ENCODE measurements around the gene TEX48.

The TEX48 gene

GRCh38 chr9:114678795-114679194 is 3.2 kb downstream of the TEX48 start:
- Histone ChIP-seq H3K27me3 (ENCODE audit: low read depth, low read length) (no peaks in the 10 kb centered on the region), H3K9me3 (ENCODE audit: control insufficient read depth in 1 of 2, low read length in 2 of 2) (no peaks in the 10 kb centered on the region), H3K36me3 (ENCODE audit: control insufficient read depth in 1 of 2, insufficient read depth in 2 of 2, low read length in 2 of 2) (no peaks in the 10 kb centered on the region), H3K4me3 (ENCODE audit: low read depth in 1 of 2, low read length in 2 of 2) (no peak overlapping the region), H3K27ac (ENCODE audit: low read length) (no peak overlapping the region), H3K4me1 (ENCODE audit: control insufficient read depth in 1 of 2, insufficient read depth in 2 of 2, low read length in 2 of 2) (peaks cover 0 to 3% of the 10 kb centered on the region in 2 donors)

DNA sequence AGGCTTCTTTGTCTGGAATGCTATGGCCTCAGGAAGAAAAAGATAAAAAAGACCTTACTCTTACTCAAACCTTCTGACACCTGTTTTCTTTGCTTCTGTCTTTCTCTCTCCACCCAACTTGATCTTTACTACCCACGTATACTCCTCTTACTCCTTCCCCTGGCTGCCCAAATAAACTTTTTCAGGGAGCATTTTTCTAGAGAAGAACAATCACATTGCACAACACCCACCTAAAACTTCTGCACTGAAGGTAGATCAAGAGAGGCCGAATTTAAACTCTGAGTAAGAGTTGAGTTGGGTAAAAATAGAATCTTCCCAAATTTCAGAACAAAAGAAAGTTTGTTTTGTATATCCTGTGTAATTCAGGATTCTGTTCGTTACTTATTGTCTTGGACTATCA is 3.9 kb downstream of the TEX48 start:
- H3K36me3 ChIP-seq (ENCODE audit: control insufficient read depth in 1 of 2, insufficient read depth in 2 of 2, low read length in 2 of 2): no peaks in the 10 kb centered on the region
- no peak overlapping the region for H3K27ac ChIP-seq (ENCODE audit: low read length)
- no peaks in the 10 kb centered on the region for H3K9me3 ChIP-seq (ENCODE audit: control insufficient read depth in 1 of 2, low read length in 2 of 2)
- peaks cover 0 to 3% of the 10 kb centered on the region in 2 donors for H3K4me1 ChIP-seq (ENCODE audit: control insufficient read depth in 1 of 2, insufficient read depth in 2 of 2, low read length in 2 of 2)
- H3K4me3 ChIP-seq (ENCODE audit: low read depth in 1 of 2, low read length in 2 of 2): no peak overlapping the region
- H3K27me3 ChIP-seq (ENCODE audit: low read depth, low read length): no peaks in the 10 kb centered on the region

GRCh38 chr9:114677418-114677817 is 4.6 kb downstream of the TEX48 start:
- Histone ChIP-seq H3K27ac (ENCODE audit: low read length) (no peak overlapping the region), H3K27me3 (ENCODE audit: low read depth, low read length) (no peaks in the 10 kb centered on the region), H3K4me1 (ENCODE audit: control insufficient read depth in 1 of 2, insufficient read depth in 2 of 2, low read length in 2 of 2) (peaks cover 0 to 3% of the 10 kb centered on the region in 2 donors)

DNA sequence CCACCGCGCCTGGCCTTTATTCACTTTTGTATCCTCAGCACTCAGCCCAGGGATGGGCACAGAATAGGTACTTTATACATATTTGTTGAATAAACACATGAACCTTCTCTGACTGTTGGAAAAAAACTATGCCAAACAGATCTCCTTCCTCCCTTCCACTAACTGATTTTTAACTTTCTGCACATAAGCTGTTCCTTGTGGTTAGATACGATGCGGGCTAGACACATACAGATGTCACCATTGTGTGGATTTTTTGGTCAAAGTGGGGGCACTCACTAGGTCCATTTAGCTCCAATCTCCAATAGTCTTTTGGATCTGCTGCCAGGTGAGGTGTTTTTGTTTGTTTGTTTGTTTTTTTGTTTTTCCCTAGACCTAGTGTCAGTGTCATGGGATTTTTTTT is 5.1 kb downstream of the TEX48 start:
- Histone ChIP-seq H3K27ac (ENCODE audit: low read length) (no peak overlapping the region), H3K36me3 (ENCODE audit: control insufficient read depth in 1 of 2, insufficient read depth in 2 of 2, low read length in 2 of 2) (no peaks in the 10 kb centered on the region), H3K27me3 (ENCODE audit: low read depth, low read length) (no peaks in the 10 kb centered on the region), H3K4me1 (ENCODE audit: control insufficient read depth in 1 of 2, insufficient read depth in 2 of 2, low read length in 2 of 2) (peaks cover 0 to 3% of the 10 kb centered on the region in 2 donors), H3K9me3 (ENCODE audit: control insufficient read depth in 1 of 2, low read length in 2 of 2) (no peaks in the 10 kb centered on the region), H3K4me3 (ENCODE audit: low read depth in 1 of 2, low read length in 2 of 2) (no peak overlapping the region)

More at GRCh38 chr9:114677418-114677817, 4.6 kb downstream of the TEX48 start:
- Histone ChIP-seq H3K9me3 (ENCODE audit: control insufficient read depth in 1 of 2, low read length in 2 of 2) (no peaks in the 10 kb centered on the region), H3K36me3 (ENCODE audit: control insufficient read depth in 1 of 2, insufficient read depth in 2 of 2, low read length in 2 of 2) (no peaks in the 10 kb centered on the region), H3K4me3 (ENCODE audit: low read depth in 1 of 2, low read length in 2 of 2) (no peak overlapping the region)

GRCh38 chr9:114674798-114675540 is 7.0 kb downstream of the TEX48 start:
- H3K9me3 ChIP-seq (ENCODE audit: control insufficient read depth in 1 of 2, low read length in 2 of 2): no peaks in the 10 kb centered on the region
- H3K27me3 ChIP-seq (ENCODE audit: low read depth, low read length): no peaks in the 10 kb centered on the region
- no peaks in the 10 kb centered on the region for H3K36me3 ChIP-seq (ENCODE audit: control insufficient read depth in 1 of 2, insufficient read depth in 2 of 2, low read length in 2 of 2)
- H3K27ac ChIP-seq (ENCODE audit: low read length): no peak overlapping the region
- peaks cover 0 to 3% of the 10 kb centered on the region in 2 donors for H3K4me1 ChIP-seq (ENCODE audit: control insufficient read depth in 1 of 2, insufficient read depth in 2 of 2, low read length in 2 of 2)
- no peak overlapping the region for H3K4me3 ChIP-seq (ENCODE audit: low read depth in 1 of 2, low read length in 2 of 2)

GRCh38 chr9:114674076-114674797 is 7.8 kb downstream of the TEX48 start:
- no peak overlapping the region for H3K4me3 ChIP-seq (ENCODE audit: low read depth in 1 of 2, low read length in 2 of 2)
- H3K27me3 ChIP-seq (ENCODE audit: low read depth, low read length): no peaks in the 10 kb centered on the region
- peaks cover 0 to 3% of the 10 kb centered on the region in 2 donors for H3K4me1 ChIP-seq (ENCODE audit: control insufficient read depth in 1 of 2, insufficient read depth in 2 of 2, low read length in 2 of 2)
- no peaks in the 10 kb centered on the region for H3K9me3 ChIP-seq (ENCODE audit: control insufficient read depth in 1 of 2, low read length in 2 of 2)
- H3K27ac ChIP-seq (ENCODE audit: low read length): no peak overlapping the region
- no peaks in the 10 kb centered on the region for H3K36me3 ChIP-seq (ENCODE audit: control insufficient read depth in 1 of 2, insufficient read depth in 2 of 2, low read length in 2 of 2)

DNA sequence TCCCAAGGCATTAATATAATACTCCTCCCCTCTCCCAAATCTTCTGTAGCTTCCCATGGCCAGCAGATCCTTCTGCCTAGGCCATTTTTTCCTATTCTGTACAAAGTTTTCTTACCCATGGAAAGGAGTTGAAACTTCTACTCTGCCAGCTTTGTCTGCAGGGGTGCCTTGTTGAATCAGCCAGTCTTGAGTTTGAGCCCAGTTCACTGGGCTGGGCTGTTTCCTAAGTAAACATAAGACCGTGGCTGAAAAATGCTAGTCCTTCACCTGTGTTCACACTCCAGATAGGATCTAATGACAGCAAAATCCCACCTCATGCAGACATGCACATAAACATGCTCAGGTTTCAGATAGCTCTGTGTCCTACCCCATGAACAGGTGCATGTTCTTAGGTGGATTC is 10.4 kb downstream of the TEX48 start:
- Histone ChIP-seq H3K4me1 (ENCODE audit: control insufficient read depth in 1 of 2, insufficient read depth in 2 of 2, low read length in 2 of 2) (no peaks in the 10 kb centered on the region), H3K9me3 (ENCODE audit: control insufficient read depth in 1 of 2, low read length in 2 of 2) (no peaks in the 10 kb centered on the region), H3K4me3 (ENCODE audit: low read depth in 1 of 2, low read length in 2 of 2) (no peak overlapping the region), H3K27me3 (ENCODE audit: low read depth, low read length) (no peaks in the 10 kb centered on the region), H3K27ac (ENCODE audit: low read length) (no peak overlapping the region), H3K36me3 (ENCODE audit: control insufficient read depth in 1 of 2, insufficient read depth in 2 of 2, low read length in 2 of 2) (no peaks in the 10 kb centered on the region)

GRCh38 chr9:114669961-114670360 is 12.0 kb downstream of the TEX48 start:
- Histone ChIP-seq H3K27me3 (ENCODE audit: low read depth, low read length) (no peaks in the 10 kb centered on the region), H3K4me3 (ENCODE audit: low read depth in 1 of 2, low read length in 2 of 2) (no peak overlapping the region), H3K27ac (ENCODE audit: low read length) (no peak overlapping the region), H3K4me1 (ENCODE audit: control insufficient read depth in 1 of 2, insufficient read depth in 2 of 2, low read length in 2 of 2) (no peaks in the 10 kb centered on the region), H3K36me3 (ENCODE audit: control insufficient read depth in 1 of 2, insufficient read depth in 2 of 2, low read length in 2 of 2) (no peaks in the 10 kb centered on the region), H3K9me3 (ENCODE audit: control insufficient read depth in 1 of 2, low read length in 2 of 2) (no peaks in the 10 kb centered on the region)

GRCh38 chr9:114668146-114668545 is 13.8 kb downstream of the TEX48 start:
- Histone ChIP-seq H3K27me3 (ENCODE audit: low read depth, low read length) (no peaks in the 10 kb centered on the region), H3K4me1 (ENCODE audit: control insufficient read depth in 1 of 2, insufficient read depth in 2 of 2, low read length in 2 of 2) (no peaks in the 10 kb centered on the region), H3K36me3 (ENCODE audit: control insufficient read depth in 1 of 2, insufficient read depth in 2 of 2, low read length in 2 of 2) (no peaks in the 10 kb centered on the region), H3K27ac (ENCODE audit: low read length) (no peak overlapping the region), H3K9me3 (ENCODE audit: control insufficient read depth in 1 of 2, low read length in 2 of 2) (no peaks in the 10 kb centered on the region), H3K4me3 (ENCODE audit: low read depth in 1 of 2, low read length in 2 of 2) (no peak overlapping the region)

DNA sequence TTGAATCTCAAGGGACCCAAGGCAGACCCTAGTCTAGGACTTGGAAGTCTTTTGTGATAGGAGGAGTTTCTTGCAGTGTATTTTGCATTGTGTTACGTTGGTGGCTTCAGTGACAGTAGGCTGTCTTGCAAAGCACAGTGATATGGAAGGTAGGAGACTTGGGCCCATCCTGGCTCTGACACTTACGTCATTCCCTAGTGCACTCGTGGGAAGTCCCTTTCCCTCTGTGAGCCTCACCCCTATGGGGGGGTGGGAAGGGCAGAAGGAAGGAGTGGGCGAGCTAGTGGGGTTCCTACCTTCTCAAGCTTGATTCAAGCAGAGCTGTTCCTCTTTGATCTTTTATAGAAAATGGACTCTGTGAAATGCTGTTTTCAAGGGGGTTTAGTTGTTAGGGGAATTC is 15.1 kb downstream of the TEX48 start:
- H3K36me3 ChIP-seq (ENCODE audit: control insufficient read depth in 1 of 2, insufficient read depth in 2 of 2, low read length in 2 of 2): no peaks in the 10 kb centered on the region
- H3K27ac ChIP-seq (ENCODE audit: low read length): no peak overlapping the region
- H3K4me3 ChIP-seq (ENCODE audit: low read depth in 1 of 2, low read length in 2 of 2): no peak overlapping the region
- no peaks in the 10 kb centered on the region for H3K9me3 ChIP-seq (ENCODE audit: control insufficient read depth in 1 of 2, low read length in 2 of 2)
- no peaks in the 10 kb centered on the region for H3K27me3 ChIP-seq (ENCODE audit: low read depth, low read length)
- H3K4me1 ChIP-seq (ENCODE audit: control insufficient read depth in 1 of 2, insufficient read depth in 2 of 2, low read length in 2 of 2): no peaks in the 10 kb centered on the region

- H3K27me3 ChIP-seq (ENCODE audit: low read depth, low read length): no peaks in the 10 kb centered on the region
- H3K9me3 ChIP-seq (ENCODE audit: control insufficient read depth in 1 of 2, low read length in 2 of 2): no peaks in the 10 kb centered on the region
- H3K27ac ChIP-seq (ENCODE audit: low read length): no peak overlapping the region
- no peaks in the 10 kb centered on the region for H3K36me3 ChIP-seq (ENCODE audit: control insufficient read depth in 1 of 2, insufficient read depth in 2 of 2, low read length in 2 of 2)
- H3K4me1 ChIP-seq (ENCODE audit: control insufficient read depth in 1 of 2, insufficient read depth in 2 of 2, low read length in 2 of 2): no peaks in the 10 kb centered on the region
- H3K4me3 ChIP-seq (ENCODE audit: low read depth in 1 of 2, low read length in 2 of 2): no peak overlapping the region
Measured at GRCh38 chr9:114666401-114666800, 15.6 kb downstream of the TEX48 start.

All from muscle layer of duodenum (tissue), 2 donors.